Activated T-cell treated with anti-CD3 and anti-CD28 coated beads, Interleukin-2, amount 50 U/mL, for 24 hours (primary cell): Measurements from ENCODE around the gene PPARA.
"Not testable (repeated sequence)": the region's sequence is repeated elsewhere in the genome, so short reads cannot be mapped to it uniquely, and the experiment has no call there.

Experiments
- DNase-seq: peaks from one replicate; pipeline ENCODE4 v3.0.0-alpha.2; 2020
- H3K27ac Mint-ChIP-seq: 2 replicates; pipeline ENCODE4 v1.8.0; 2020; ENCODE audit warnings: mild to moderate bottlenecking, mixed read lengths
- H3K27me3 Mint-ChIP-seq: 2 replicates; pipeline ENCODE4 v1.8.0; 2020; ENCODE audit warnings: mixed read lengths
- H3K36me3 Mint-ChIP-seq: 2 replicates; pipeline ENCODE4 v1.8.0; 2020; ENCODE audit warnings: low read depth, mixed read lengths
- H3K4me1 Mint-ChIP-seq: 2 replicates; pipeline ENCODE4 v1.8.0; 2020; ENCODE audit warnings: low read depth, mixed read lengths
- H3K4me3 Mint-ChIP-seq: 2 replicates; pipeline ENCODE4 v1.8.0; 2020; ENCODE audit warnings: mild to moderate bottlenecking, moderate library complexity, mixed read lengths
- H3K9me3 Mint-ChIP-seq: 2 replicates; pipeline ENCODE4 v1.8.0; 2020; ENCODE audit warnings: mixed read lengths

The PPARA gene

GRCh38 chr22:46178755-46179505 lies 28.6 kb downstream of the PPARA start:
- H3K27me3 Mint-ChIP-seq, result no peaks in the 10 kb centered on the region
- H3K27ac Mint-ChIP-seq, result no peak overlapping the region
- peaks cover 2% of the 10 kb centered on the region for H3K4me1 Mint-ChIP-seq
- H3K36me3 Mint-ChIP-seq, result peaks cover 60% of the 10 kb centered on the region
- DNase-seq, result no peak
- H3K4me3 Mint-ChIP-seq, result no peak overlapping the region
- H3K9me3 Mint-ChIP-seq, result peaks cover 30% of the 10 kb centered on the region

DNA sequence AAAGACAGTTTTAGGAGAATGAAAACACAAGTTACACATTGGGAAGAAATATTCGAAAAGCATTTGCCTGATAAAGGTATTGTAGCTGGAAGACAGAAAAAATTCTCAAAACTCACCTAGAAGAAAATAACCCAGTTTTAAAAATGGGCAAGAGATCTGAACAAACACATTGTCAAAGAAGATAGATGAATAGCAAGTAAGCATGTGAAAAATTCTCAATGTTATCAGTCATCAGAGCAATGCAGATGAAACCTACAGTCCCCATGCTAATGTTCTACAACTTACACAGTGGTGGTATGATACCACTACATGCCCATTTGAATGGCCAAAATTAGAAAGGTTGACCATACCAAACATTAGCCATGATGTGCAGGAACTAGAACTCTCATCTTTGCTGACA lies 29.4 kb downstream of the PPARA start:
- H3K4me3 Mint-ChIP-seq, result no peak overlapping the region
- no peaks in the 10 kb centered on the region for H3K27me3 Mint-ChIP-seq
- H3K36me3 Mint-ChIP-seq, result peaks cover 62% of the 10 kb centered on the region
- peaks cover 30% of the 10 kb centered on the region for H3K9me3 Mint-ChIP-seq
- peaks cover 2% of the 10 kb centered on the region for H3K4me1 Mint-ChIP-seq
- H3K27ac Mint-ChIP-seq, result no peak overlapping the region
- DNase-seq, result no peak

GRCh38 chr22:46180370-46181137 lies 30.2 kb downstream of the PPARA start:
- H3K36me3 Mint-ChIP-seq, result peaks cover 65% of the 10 kb centered on the region
- no peak for DNase-seq

GRCh38 chr22:46183733-46184132 lies 33.4 kb downstream of the PPARA start:
- DNase-seq, result no peak
- no peak overlapping the region for H3K4me3 Mint-ChIP-seq
- no peaks in the 10 kb centered on the region for H3K4me1 Mint-ChIP-seq
- H3K9me3 Mint-ChIP-seq, result peaks cover 25% of the 10 kb centered on the region
- peaks cover 46% of the 10 kb centered on the region for H3K36me3 Mint-ChIP-seq
- H3K27me3 Mint-ChIP-seq, result no peaks in the 10 kb centered on the region
- H3K27ac Mint-ChIP-seq, result no peak overlapping the region

More at GRCh38 chr22:46180370-46181137, 30.2 kb downstream of the PPARA start:
- Mint-ChIP-seq H3K9me3 (peaks cover 30% of the 10 kb centered on the region), H3K27me3 (no peaks in the 10 kb centered on the region), H3K27ac (no peak overlapping the region), H3K4me1 (peaks cover 2% of the 10 kb centered on the region), H3K4me3 (no peak overlapping the region)

DNA sequence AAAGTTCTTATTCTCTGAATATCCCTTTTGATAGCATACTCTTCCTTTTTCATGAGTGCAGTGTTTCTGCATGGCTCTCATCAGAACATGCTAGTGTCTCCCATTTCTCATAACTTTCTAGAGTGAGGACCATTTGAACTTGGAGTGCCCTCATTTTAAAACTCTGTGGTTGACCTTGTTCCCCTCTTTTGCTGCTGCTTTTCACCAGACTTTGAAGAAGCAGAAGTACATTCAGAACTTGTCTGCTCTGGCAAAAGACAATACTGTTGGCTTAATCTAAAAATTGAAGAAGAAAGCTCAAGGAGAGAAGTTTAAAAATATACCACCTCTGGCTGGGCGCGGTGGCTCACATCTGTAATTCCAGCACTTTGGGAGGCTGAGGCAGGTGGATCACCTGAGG lies 35.0 kb downstream of the PPARA start:
- Mint-ChIP-seq H3K36me3 (peaks cover 37% of the 10 kb centered on the region), H3K27ac (no peak overlapping the region), H3K27me3 (no peaks in the 10 kb centered on the region), H3K4me3 (no peak overlapping the region), H3K9me3 (peaks cover 13% of the 10 kb centered on the region), H3K4me1 (no peaks in the 10 kb centered on the region)
- DNase-seq, result no peak

DNA sequence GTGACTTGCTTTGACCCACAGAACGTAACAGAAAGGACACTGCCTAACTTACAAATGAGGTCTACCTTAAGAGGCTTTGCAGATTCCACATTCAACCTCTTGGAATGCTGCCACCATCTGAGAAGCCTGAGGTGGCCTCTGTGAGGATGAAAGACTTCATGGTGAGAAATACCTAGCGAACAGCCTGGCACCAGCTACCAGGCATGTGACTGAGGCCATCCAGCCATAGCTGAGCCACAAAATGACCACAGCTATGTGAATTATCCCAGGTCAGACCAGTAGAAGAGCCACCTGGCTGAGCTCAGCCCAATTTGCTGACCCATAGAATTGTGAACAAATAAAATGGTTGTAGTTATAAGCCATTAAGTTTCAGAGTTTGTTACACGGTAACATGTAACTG lies 37.5 kb downstream of the PPARA start:
- peaks cover 4% of the 10 kb centered on the region for H3K9me3 Mint-ChIP-seq
- peaks cover 20% of the 10 kb centered on the region for H3K36me3 Mint-ChIP-seq
- DNase-seq, result no peak
- H3K27me3 Mint-ChIP-seq, result no peaks in the 10 kb centered on the region
- H3K4me1 Mint-ChIP-seq, result no peaks in the 10 kb centered on the region
- no peak overlapping the region for H3K4me3 Mint-ChIP-seq
- H3K27ac Mint-ChIP-seq, result no peak overlapping the region

GRCh38 chr22:46192210-46192993 lies 42.1 kb downstream of the PPARA start:
- H3K4me3 Mint-ChIP-seq, result no peak overlapping the region
- no peak for DNase-seq
- H3K27me3 Mint-ChIP-seq, result no peaks in the 10 kb centered on the region
- H3K9me3 Mint-ChIP-seq, result peaks cover 4% of the 10 kb centered on the region
- H3K27ac Mint-ChIP-seq, result no peak overlapping the region
- peaks cover 4% of the 10 kb centered on the region for H3K4me1 Mint-ChIP-seq
- H3K36me3 Mint-ChIP-seq, result peaks cover 6% of the 10 kb centered on the region

GRCh38 chr22:46193898-46194310 lies 43.6 kb downstream of the PPARA start:
- no peak for DNase-seq
- no peak overlapping the region for H3K4me3 Mint-ChIP-seq
- H3K4me1 Mint-ChIP-seq, result peaks cover 4% of the 10 kb centered on the region
- peaks cover 4% of the 10 kb centered on the region for H3K9me3 Mint-ChIP-seq
- no peaks in the 10 kb centered on the region for H3K27me3 Mint-ChIP-seq
- no peak overlapping the region for H3K27ac Mint-ChIP-seq
- H3K36me3 Mint-ChIP-seq, result peaks cover 10% of the 10 kb centered on the region

DNA sequence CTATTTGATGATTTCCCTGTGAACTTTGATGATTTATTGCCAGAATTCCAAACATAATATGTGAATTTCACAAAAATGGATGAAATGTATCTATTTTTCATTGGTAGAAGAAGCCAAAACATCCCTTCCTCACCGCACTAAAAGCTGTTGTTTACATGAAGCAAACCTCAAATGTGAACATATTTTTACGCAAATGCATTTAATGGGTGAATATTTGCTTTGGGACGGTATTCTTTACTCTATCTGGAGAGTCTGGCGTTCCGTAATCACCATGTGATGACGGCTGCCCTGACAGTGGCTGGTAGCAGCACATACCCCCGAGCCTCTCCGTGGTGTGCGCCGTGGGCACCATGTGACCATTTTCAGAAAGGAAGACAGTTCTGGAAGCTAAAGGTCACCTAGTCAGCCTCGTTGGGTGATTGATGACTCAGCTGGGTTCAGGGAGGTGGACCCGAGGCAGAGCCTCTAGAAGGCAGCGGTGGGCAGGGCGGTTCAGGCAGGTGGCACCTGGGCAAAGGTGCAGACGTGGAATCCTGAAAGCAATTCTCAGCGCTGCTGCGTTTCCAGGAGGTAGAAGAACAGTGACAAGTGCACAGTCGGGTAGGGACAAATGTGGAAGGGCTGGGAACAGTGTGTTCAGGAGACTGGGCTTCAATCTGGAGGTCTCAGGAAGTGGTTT lies 45.3 kb downstream of the PPARA start:
- Mint-ChIP-seq H3K4me3 (no peak overlapping the region), H3K9me3 (peaks cover 4% of the 10 kb centered on the region), H3K4me1 (peaks cover 4% of the 10 kb centered on the region), H3K36me3 (peaks cover 19% of the 10 kb centered on the region), H3K27ac (no peak overlapping the region), H3K27me3 (no peaks in the 10 kb centered on the region)
- no peak for DNase-seq

DNA sequence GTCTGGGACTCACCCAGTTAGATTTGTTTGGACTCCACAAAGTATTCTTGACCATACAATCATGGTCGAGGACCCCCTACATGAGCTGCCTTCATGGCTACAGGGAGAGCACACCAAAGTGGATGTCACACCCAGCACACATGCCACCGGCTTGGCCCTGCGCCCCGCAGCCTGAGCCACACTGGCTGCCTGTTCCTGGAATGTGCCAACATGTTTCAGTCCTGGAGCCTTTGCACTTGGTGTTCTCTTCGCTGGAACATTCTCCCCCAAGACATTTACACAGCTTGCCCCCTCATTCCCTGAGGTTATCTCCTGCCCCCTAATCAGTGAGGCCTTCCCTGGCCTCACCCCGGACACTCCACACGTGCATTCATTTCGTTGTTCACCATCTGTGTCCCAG lies 46.0 kb downstream of the PPARA start:
- H3K27me3 Mint-ChIP-seq, result no peaks in the 10 kb centered on the region
- H3K36me3 Mint-ChIP-seq, result peaks cover 21% of the 10 kb centered on the region
- H3K4me1 Mint-ChIP-seq, result peaks cover 4% of the 10 kb centered on the region
- peaks cover 4% of the 10 kb centered on the region for H3K9me3 Mint-ChIP-seq
- DNase-seq, result no peak
- no peak overlapping the region for H3K27ac Mint-ChIP-seq
- H3K4me3 Mint-ChIP-seq, result no peak overlapping the region

DNA sequence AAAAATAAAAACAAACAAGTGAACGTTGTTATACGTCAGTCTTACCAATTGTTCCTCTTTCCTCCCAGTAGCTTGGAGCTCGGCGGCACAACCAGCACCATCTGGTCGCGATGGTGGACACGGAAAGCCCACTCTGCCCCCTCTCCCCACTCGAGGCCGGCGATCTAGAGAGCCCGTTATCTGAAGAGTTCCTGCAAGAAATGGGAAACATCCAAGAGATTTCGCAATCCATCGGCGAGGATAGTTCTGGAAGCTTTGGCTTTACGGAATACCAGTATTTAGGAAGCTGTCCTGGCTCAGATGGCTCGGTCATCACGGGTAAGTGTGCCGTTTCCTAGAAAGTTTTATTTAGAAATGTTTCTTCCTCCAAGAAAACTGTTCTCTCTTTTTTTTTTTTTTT lies 47.9 kb downstream of the PPARA start:
- no peak overlapping the region for H3K27ac Mint-ChIP-seq
- H3K4me3 Mint-ChIP-seq, result no peak overlapping the region
- H3K36me3 Mint-ChIP-seq, result peaks cover 24% of the 10 kb centered on the region
- no peaks in the 10 kb centered on the region for H3K9me3 Mint-ChIP-seq
- no peaks in the 10 kb centered on the region for H3K27me3 Mint-ChIP-seq
- no peak for DNase-seq
- H3K4me1 Mint-ChIP-seq, result peaks cover 4% of the 10 kb centered on the region

DNA sequence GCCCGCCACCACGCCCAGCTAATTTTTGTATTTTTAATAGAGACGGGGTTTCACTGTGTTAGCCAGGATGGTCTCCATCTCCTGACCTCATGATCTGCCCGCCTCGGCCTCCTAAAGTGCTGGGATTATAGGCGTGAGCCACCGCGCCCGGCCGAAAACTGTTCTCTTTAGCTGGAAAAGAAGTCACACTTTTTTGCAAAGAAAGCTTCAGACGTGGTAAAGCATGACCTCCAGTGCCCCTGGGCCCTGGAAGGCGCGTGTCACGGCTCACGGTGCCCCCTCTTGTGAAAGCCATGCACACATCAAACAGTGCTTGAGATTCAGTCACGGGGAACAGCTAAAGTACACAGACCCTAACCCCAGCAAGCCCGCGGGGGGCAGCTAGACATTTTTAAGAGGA lies 48.5 kb downstream of the PPARA start:
- H3K4me1 Mint-ChIP-seq, DNase-seq, H3K27ac Mint-ChIP-seq, H3K9me3 Mint-ChIP-seq, H3K27me3 Mint-ChIP-seq, H3K4me3 Mint-ChIP-seq: not testable (repeated sequence)
- peaks cover 29% of the 10 kb centered on the region for H3K36me3 Mint-ChIP-seq

DNA sequence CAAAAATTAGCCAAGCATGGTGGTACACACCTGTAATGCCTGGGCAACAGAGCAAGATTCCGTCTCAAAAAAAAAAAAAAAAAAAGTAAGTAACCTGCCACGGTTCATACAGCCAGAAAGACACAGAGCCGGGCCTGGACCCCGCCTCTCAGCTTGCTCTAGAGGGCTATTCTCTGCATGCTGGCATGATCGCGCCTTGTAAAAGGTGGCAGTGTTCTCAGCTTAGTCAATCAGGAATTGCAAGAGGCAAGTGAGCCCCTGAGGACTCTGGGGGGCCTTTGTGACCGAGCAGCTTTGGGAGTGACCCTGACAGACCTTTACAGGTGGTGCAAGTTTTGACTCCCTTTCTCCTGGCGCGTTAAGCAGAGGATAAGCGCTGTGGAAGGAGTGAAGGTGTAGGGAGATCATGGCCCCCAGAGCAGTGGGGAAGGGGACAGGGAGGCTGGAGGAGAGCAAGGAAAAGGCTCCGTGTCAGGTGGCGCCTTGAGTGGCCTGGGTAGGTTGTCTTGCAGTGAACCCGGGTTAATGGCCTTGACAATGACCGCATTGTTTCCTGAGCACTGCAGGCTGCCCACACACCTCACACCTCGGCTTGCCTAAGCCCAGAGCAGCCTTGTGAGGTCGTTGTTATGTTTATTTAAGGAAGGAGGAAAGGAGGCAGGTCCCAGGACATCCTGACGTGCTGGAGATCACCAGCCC lies 50.9 kb downstream of the PPARA start:
- Mint-ChIP-seq H3K36me3 (peaks cover 46% of the 10 kb centered on the region), H3K4me3 (no peak overlapping the region), H3K9me3 (no peaks in the 10 kb centered on the region), H3K4me1 (peaks cover 3% of the 10 kb centered on the region), H3K27me3 (no peaks in the 10 kb centered on the region), H3K27ac (no peak overlapping the region)
- no peak for DNase-seq
